RWPE1 (cell line): ENCODE data around the gene CMIP.

Source experiments
- CTCF ChIA-PET: fragments of 350-600 bp; sonication (Branson Sonifier 250); formaldehyde crosslinking; extraction: SDS; loops from one replicate; lab custom pipeline; 2021; lab: Yijun Ruan, JAX
- POLR2A ChIA-PET: fragments of 400-600 bp; formaldehyde crosslinking; extraction: SDS; loops from one replicate; lab custom pipeline; 2020; ENCODE audit warnings: antibody characterized with exemption; ENCODE audit not compliant: low non-redundant PET; lab: Yijun Ruan, JAX
- DNase-seq: peaks from one replicate; pipeline ENCODE4 v3.0.0; 2012; ENCODE audit warnings: low spot score
- H3K27ac ChIP-seq: fragments of 450-650 bp; 2 replicates; pipeline ENCODE4 v1.5.1; 2017
- CTCF ChIP-seq: fragments of 450-650 bp; conservative IDR thresholded peaks from 2 replicates; pipeline ENCODE4 v1.5.1; 2017; ENCODE audit warnings: low read depth, mild to moderate bottlenecking

Gene CMIP

DNA sequence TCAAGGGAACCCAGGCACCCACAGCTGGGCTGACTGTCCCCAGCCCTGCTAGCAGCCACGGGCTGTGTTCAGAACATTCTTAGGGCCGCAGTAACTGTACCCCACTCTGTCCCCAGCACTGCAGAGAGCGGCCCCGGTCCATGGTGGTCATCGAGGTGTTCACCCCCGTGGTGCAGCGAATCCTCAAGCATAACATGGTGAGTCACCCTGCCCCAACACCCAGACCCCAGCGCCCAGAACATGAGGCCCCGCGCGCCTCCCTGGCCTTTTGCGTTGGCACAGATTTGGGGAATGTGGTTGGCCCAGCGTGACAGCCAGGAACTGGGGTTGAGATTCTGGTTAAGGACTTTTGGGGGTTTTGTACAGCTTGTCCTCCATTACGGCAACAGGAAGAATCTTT, 219.5 kb downstream of the CMIP start:
- no peak for TF ChIP-seq CTCF
- no peak for DNase-seq
- no peak overlapping the region; the same call in 1 of the 2 replicates for H3K27ac ChIP-seq
- CTCF ChIA-PET, result no interaction called here
- POLR2A ChIA-PET, result no interaction called here

DNA sequence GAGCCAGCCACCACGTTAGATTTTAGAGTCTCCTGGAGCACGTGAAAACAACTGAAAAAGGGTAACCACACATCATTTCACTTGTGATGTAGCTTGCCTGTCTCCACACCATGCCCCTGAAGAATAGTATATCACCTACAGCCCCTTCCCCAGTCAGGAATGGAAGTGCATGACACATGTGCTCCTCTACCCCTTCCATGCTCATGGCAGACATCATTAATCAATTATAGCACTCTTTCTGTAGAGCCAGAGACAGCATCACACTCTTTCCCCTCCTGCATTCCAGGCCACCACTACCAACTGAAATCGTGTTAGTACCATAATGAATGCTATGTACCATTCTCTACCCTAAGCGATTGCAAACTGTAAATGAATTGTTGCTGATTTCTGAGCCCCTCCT, 221.0 kb downstream of the CMIP start:
- ChIA-PET POLR2A (no interaction called here), CTCF (no interaction called here)
- DNase-seq, result no peak
- TF ChIP-seq CTCF, result no peak
- H3K27ac ChIP-seq, result no peak overlapping the region

DNA sequence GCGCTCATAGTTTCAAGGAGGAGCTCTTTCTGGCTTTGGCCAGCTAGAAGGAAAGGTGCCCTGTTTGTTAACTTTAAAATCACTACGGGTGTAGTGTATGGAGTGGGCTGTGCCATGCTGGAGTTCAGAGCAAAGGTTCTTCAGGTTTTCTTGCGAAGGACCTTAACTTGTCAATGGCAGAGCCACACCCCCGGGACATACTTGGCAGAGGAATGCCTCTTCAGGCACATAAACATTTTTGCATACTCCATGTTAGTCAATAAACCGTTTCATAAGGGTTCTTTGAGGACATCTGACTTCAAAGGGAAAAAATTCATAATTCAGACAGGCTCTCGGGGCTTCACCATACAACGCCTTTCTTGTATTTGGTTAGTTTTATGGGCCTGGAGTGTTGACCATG, 221.5 kb downstream of the CMIP start:
- ChIA-PET CTCF (interaction anchor here (0.6 kb wide), 1 partner anchor 97 kb away, joined by 3 read pairs; no protein-coding TSS in a partner anchor), POLR2A (no interaction called here)
- no peak for TF ChIP-seq CTCF
- H3K27ac ChIP-seq, result no peak overlapping the region
- DNase-seq, result no peak

DNA sequence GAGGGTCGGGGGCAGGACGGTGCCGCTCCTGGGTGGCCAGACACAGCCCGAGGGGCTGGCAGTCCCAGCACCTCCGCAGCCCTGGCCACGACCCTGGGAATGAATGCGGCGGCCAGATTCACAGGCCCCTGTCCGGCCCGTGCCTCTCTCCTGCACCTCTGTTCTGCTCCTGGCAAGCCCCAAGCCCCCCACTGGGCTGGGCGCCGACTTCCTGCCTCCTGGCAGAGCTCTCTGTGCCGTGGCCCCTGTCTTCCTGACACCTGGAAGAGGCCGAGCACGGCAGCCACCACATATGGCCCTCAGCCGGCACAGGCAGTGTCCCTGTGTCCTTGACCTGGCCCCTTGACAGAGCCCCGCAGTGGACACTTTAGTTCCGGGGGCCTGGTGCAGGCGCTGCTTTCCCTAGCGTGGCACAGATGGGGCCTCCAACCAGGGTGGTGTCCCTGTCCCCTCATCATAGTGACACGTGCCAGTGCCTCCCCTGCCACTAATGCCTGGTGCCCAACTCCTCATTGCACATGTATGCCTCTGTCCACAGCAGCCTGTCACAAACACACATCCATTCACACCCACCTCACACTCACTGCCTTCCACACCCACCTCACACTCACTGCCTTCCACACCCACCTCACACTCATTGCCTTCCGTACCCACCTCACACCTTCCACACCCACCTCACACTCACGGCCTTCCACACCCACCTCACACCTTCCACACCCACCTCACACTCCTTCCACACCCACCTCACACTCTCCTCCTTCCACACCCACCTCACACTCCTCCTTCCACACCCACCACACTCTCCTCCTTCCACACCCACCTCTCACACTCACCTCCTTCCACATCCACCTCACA, 223.9 kb downstream of the CMIP start:
- TF ChIP-seq CTCF, result no peak
- ChIA-PET POLR2A (no interaction called here), CTCF (interaction anchor here (0.7 kb wide), 1 partner anchor 264 kb away, joined by 4 read pairs; no protein-coding TSS in a partner anchor)
- no peak for DNase-seq
- peak overlapping the region; percentile 34 for H3K27ac ChIP-seq

GRCh38 chr16:81669473-81670350, 225.1 kb downstream of the CMIP start:
- H3K27ac ChIP-seq, result no peak overlapping the region
- ChIA-PET POLR2A (no interaction called here), CTCF (no interaction called here)
- no peak for DNase-seq
- TF ChIP-seq CTCF, result no peak
